Measurements from ENCODE around the gene BRAP.

DNA sequence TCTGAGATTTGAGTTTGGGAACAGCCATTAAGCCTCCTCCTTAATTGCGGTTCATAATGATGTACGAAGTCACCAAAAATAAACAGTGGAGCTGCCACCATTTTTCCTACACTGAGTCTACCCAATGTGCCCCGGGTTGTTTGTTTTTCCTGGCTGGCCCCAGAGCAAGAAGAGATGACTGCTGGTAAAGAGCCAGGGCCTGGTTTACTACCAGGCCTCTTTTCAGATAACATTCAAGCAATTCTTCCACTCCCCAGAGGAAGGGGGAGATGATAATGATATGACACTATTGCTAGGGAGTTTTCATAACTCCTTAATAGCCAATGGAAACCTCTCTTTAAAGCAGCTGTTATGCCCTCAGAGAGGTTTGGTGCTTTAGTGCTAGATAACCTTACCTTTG is 42.3 kb downstream of the BRAP start:
- TF ChIP-seq, protein P1, sequence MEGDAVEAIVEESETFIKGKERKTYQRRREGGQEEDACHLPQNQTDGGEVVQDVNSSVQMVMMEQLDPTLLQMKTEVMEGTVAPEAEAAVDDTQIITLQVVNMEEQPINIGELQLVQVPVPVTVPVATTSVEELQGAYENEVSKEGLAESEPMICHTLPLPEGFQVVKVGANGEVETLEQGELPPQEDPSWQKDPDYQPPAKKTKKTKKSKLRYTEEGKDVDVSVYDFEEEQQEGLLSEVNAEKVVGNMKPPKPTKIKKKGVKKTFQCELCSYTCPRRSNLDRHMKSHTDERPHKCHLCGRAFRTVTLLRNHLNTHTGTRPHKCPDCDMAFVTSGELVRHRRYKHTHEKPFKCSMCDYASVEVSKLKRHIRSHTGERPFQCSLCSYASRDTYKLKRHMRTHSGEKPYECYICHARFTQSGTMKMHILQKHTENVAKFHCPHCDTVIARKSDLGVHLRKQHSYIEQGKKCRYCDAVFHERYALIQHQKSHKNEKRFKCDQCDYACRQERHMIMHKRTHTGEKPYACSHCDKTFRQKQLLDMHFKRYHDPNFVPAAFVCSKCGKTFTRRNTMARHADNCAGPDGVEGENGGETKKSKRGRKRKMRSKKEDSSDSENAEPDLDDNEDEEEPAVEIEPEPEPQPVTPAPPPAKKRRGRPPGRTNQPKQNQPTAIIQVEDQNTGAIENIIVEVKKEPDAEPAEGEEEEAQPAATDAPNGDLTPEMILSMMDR (conservative IDR thresholded peaks at IDR 0.05), result no peak
- no peak for TF ChIP-seq ZFX (IDR thresholded peaks at IDR 0.05)
